HG03469 (cell line): Measurements from ENCODE around the gene PTGIR.

ENCODE experiments used
- ATAC-seq: cut with Tn5 transposase; IDR thresholded peaks from one replicate; pipeline ENCODE4 v1.9.1; 2021; ENCODE audit warnings: mild to moderate bottlenecking, moderate library complexity, moderate number of reproducible peaks; ENCODE audit not compliant: unreplicated experiment

The PTGIR gene

DNA sequence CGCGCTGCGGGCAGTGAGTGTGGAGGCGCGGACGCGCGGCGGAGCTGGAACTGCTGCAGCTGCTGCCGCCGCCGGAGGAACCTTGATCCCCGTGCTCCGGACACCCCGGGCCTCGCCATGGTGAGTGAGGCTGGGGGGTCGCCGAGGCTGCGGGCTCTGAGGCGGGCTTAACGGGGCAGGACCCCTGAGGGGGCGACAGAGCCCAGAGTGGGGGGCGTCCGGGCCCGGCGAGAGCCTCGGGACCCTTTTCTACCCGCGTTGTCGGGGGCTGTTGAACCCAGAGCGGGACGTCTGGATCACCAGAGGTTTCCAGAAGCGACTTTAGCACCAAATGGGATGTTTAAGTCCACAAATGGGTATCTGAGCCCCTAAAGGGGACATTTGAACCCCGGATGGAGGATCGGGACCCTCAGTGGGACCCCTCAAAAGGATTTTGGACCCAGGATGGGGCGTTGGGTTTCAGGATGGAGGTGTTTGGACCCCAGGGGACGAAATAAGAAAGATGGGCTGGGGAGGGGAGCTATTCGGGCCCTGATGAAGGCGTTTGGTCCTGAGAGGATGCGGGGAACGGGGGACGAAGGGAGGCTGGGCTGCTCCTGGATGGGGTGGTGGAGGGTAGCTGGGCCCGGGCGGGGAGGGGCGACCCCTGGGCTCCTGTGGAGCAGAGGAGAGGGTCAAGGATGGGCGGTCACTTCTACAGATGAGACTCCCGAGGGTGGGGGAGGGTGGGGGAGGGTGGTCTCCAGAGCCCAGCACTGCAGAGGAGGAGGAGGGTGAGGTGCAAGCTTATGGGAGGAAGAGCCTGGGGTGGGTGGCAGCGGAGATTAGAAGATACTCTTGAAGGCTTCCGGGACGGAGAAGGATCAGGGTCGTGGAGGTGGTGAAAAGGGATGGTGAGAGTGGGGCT lies 23.3 kb downstream of the PTGIR start, which contains the start of gene CALM3:
TSS of gene CALM3 (plus strand) at position 13 of the 907 bp plus-strand sequence. CDS start at position 118, 105 bp downstream.
- ATAC-seq = no peak

DNA sequence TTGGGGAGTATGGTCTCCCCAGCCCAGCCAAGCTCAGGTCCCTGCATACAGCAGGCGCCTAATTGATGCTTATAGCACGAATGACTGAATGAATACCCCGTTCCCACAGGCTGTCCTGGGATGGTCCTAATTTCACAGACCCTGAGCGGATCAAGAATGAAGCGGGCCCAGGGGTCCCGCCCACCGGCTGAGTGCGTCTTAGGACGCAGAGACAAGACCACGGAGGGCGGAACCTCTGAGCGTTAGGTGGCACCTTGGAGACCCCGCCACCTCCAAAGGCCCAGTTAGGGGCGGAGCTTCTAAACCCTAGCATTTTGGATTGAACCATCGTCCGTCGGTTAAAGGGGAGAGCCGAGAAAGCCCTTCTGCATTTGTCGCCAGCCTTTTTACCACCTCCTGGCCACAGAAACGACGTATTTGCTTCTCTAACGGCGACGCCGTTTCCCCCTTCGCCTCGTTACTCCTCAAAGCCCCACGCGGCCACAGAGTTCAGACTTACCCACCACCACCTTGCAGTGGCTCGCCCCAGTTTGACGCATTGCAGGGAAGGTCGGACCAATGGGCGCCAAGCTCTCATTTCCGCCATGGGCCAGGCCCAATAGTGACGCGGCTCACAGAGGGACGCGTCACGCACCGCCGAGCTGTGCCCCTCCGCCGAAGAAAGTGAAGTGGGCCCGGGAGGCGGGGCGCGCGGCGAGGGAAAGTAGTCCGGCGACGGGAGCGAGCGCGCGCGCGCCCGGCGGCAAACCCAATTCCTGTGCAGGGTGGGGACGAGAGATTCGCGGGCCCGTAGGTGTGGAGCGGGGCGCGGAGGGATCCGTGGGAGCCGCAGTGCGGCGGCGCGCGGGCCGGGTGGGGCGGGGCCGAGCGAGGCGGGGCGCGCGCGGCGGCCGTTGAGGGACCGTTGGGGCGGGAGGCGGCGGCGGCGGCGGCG lies 24.2 kb downstream of the PTGIR start:
- peak; percentile 59 for ATAC-seq

DNA sequence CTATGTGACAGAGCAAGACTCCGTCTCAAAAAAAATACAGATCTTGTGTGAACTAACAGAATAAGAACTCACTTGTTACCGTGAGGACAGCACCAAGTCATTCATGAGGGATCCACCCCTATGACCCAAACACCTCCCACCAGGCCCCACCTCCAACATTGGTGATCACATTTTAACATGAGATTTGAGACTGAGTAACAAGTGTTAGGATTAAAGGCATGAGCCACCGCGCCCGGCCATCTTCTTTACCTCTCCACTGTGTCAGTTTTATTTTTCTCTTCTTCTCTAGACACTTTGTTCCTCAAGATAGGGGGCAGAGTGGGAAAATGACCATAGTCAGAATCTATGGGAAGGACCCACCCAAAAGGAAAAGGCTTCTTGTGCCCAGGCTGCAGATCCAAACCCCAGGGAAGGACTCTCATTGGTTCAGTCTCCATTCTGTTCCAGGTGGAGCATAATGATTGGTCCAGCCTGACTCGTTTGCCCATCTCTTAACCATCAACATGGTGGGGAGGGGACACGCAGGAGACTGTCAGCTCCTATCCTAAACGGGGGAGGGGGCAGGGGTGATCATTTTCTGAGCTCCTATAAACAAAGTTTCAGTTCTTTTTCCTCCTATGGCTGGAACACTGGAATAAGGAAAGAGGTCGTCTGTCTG lies 25.0 kb downstream of the PTGIR start:
- no peak for ATAC-seq

DNA sequence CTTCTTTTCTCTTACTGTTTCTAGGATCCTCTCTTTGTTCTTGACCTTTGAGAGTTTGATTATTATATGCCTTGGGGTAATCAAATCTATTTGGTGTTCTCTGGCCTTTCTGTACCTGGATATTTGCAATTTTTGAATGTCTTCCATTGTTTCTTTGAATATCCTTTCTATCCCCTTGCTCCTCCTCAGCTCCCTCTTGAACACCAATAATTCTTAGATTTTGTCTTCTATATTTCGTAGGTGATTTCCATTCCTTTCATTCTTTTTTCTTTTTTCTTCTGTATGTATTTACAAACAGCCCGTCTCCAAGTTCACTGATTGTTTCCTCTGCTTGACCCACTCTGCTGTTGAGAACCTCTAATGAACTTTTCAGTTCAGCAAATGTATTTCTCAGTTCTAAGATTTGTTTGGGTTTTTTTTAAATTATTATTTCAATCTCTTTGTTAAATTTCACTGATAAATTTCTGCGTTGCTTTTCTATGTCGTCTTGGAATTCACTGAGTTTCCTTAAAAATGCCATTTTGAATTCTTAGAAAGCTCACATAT lies 26.4 kb downstream of the PTGIR start:
- ATAC-seq = no peak

DNA sequence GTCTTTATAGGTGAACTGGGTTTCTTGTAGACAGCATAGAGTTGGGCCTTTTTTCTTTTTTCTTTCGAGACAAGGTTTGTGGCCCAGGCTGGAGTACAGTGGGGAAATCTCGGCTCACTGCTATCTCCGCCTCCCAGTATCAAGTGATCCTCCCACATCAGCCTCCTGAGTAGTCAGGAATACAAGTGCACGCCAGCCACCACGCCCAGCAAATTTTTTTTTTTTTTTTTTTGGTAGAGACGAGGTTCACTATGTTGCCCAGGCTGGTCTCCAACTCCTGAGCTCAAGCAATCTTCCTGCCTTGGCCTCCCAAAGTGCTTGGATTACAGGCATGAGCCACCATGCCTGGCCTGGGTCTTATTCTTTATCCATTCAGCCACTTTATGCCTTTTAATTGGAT lies 28.9 kb downstream of the PTGIR start:
- no peak for ATAC-seq

DNA sequence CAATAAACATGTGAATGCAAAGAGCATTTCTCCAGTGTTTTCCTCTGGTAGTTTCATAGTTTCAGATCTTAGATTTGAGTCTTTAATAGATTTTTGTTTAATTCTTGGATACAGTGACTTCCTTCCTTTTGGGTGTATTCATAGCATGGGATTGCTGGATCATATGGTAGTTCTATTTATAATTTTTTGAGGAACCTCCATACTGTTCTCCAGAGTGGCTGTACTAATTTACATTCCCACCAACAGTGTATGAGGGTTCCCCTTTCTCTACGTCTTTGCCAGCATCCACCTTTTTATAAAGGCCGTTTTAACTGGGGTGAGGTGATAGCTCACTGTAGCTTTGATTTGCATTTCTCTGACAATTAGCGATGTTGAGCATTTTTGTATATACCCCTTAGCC lies 33.0 kb downstream of the PTGIR start:
- no peak for ATAC-seq

DNA sequence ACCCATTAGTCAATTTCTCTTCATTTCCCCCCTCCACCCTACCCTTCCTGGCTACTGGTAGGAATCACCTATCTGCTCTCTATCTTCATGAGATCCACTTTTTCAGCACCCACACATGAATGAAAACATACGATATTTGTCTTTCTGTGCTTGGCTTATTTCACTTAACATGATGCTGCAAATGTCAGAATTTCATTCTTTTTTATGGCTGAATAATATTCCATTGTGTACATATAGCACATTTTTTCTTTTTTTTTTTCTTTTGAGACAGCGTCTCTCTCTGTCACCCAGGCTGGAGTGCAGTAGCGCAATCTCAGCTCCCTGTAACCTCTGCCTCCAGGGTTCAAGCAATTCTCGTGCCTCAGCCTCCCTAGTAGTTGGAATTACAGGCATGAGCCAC lies 33.6 kb downstream of the PTGIR start:
- no peak for ATAC-seq

DNA sequence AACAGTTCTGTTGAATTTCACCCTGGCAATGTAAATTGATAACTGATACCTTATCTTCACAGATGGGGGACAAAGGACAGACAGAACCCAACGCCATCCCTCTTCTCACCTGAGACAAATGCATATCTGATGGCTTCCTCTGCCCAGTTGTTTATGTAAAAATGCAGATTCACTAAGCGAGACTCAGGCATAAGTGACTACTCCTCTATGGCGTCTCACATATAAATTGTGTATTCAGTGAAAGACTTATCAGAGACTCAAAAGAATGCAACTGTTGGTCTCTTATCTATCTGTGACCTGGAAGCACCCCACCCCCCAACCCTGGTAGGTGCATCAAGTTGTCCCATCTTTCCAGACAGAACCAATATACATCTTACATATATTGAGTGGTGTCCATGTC lies 37.0 kb downstream of the PTGIR start:
- no peak for ATAC-seq

DNA sequence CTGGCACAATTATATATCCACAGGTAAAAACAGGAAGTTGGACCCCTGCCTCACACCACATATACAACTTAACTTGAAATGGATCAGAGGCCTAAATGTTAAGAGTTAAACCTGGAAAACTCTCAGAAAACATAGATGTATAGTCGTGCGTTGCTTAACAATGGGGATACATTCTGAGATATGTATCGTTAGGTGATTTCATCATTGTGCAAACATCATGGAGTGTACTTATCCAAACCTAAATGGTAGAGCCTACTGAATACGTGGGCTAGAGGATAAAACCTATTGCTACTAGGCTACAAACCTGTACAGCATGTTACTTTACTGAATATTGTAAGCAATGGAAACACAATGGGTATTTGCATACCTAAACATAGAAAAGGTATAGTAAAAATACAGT lies 38.6 kb downstream of the PTGIR start:
- ATAC-seq = no peak

DNA sequence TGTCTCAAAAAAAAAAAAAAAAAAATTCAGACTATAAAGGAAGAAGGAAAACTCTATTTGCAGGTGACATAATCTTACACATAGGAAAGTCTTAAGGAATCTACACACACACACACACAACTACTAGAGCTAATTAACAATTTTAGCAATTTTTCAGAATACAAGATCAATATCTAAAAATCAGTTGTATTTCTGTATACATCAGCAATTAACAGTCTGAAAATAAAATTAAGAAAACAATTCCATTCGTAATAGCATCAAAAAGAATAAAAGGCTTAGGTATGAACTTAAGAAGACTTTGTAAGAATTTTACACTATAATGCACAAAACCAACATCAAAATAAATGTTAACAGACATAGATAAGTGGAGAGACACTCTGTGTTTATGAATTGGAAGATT lies 39.4 kb downstream of the PTGIR start:
- ATAC-seq = no peak

DNA sequence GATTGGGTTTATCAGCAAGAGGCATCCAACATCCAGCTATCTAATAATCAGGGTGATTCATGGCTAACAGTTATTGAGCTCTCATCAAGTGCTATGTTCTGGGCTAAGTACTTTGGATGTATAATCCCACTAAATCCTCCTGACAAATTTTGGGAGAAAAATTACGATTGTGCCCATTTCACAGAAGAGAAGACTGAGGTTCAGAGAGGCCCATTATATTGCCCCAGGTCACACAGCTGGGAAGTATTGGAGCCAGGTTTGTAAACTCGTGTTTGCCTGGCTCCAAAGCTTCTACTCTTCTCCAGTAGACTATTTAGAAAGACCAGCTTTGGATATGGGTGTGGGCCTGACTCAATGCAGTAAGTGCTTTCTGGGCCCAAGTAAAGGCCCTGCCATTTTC lies 44.6 kb downstream of the PTGIR start:
- no peak for ATAC-seq

DNA sequence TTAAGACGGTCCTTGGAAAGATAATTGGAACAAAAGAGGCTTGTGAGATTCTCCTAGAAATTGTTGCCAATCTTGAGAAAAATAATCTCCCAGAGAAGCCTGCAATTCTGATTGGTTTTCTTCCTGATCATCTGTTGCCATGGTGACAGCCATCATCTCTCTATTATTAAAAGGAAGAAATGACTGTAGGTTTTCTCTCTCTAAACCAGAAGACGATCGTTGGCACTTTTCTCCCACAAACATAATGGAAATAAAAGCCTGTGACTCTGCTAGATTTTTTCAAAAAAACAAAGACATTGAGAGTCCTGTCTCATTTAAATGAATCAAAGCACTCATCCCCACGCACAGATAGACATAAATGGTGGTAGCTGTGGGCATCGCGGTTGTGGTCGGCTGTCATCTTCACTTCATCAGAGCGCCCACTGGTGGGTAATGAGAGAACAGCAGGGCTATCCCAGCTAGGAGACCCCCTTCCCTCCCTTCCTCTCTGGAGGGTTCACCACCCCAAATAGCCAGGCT lies 45.5 kb downstream of the PTGIR start:
- ATAC-seq = no peak

DNA sequence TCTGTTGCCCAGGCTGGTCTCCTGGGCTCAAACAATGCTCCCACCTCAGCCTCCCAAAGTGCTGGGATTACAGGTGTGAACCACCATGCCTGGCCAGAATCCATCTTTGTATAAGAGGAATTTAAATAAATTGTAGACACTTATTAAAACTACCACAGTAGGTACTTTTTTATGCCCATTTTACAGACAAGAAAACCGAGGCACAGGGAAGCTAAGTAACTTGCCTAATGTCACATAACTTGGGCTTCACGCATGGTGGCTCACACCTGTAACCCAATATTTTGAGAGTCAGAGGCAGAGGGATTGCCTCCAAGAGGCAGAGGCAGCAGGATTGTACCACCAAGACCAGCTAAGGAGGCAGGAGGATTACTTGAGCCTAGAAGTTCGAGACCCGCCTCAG lies 46.4 kb downstream of the PTGIR start:
- no peak for ATAC-seq

DNA sequence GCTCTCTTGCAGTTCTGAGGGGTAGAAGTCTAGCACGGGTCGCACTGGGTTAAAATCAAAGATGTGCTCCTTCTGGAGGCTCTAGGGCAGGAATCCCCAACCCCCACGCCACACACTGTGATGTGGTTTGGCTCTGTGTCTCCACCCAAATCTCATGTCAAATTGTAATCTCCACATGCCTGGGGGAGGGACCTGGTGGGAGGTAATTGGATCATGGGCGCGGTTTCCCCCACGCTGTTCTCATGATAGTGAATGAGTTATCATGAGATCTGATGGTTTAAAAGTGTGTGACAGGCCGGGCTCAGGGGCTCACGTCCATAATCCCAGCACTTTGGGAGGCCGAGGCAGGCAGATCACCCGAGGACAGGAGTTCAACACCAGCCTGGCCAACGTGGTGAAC lies 50.4 kb downstream of the PTGIR start:
- no peak for ATAC-seq

DNA sequence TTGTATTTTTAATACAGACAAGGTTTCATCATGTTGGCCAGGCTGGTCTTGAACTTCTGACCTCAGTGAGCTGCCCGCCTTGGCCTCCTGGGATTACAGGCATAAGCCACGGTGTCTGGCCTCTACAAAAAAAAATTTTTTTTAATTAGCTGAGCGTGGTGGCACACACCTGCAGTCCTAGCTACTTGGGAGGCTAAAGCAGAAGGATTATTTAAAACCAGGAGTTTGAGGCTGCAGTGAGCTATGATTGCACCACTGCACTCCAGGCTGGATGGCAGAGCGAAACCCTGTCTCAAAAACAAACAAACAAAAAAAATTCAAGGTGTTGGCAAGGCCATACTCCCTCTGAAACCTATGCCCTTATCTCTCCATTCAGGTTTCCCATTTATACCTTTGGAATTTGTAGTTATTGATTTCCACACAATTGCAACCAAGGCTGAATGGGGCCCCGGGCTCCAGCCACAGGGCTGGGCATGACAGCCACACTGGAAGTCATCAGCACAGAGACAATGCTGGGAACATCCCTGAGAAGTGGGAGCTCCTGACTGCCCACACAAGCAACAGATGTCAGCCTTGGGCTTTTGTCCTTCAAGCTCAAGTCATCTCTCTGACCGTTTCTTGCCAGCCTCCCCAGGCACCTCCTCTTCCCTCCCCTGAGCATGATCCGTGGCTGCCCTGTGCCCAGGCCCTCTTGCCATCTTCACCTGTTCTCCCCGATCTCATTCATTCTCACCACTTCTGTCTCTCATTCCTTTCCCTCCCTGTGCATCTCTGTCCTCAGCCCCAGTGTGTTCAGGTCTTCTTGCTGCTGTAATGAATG lies 51.0 kb downstream of the PTGIR start:
- ATAC-seq = no peak

DNA sequence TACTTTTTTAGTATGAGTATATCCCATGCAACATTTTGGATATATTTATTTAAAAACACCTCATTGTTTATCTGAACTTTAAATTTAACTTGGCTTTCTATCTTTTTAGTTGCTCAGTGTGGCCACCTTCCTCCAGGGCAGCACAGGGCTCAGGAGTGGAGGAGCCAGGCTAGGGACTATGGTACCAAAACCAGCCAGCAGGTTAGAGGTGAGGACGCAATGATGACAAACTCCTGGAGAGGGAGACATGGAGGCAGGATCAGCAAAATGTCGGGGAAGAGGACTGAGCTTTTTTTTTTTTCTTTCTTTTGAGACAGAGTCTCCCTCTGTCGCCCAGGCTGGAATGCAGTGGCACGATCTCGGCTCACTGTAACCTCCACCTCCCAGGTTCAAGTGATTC lies 53.4 kb downstream of the PTGIR start:
- ATAC-seq = no peak
